HG03159 (cell line): ENCODE results near the gene FOXP1.

Experiments
- ATAC-seq: cut with Tn5 transposase; IDR thresholded peaks from one replicate; pipeline ENCODE4 v1.9.1; 2021; ENCODE audit warnings: mild to moderate bottlenecking, moderate library complexity; ENCODE audit not compliant: unreplicated experiment

FOXP1 gene

DNA sequence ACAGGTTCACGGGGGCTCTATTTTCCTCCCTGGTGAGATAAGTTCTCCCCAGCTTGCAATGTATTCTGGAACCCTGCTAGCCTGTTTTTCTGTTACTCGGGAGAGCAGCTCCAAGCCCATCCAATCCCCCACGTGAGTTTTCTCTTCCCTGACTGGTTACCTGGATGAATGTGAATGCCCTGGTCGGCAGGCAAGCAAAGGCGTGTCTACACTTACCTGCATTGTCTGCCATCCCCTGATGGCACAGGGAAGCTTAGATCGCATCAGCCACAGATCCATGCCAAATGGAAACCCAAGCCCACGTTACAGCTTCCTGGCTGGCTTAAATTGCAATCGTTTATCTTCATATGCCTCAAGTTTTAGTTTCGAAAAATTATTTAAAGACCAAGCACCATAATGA, 149.9 kb downstream of the FOXP1 start:
- no peak for ATAC-seq

DNA sequence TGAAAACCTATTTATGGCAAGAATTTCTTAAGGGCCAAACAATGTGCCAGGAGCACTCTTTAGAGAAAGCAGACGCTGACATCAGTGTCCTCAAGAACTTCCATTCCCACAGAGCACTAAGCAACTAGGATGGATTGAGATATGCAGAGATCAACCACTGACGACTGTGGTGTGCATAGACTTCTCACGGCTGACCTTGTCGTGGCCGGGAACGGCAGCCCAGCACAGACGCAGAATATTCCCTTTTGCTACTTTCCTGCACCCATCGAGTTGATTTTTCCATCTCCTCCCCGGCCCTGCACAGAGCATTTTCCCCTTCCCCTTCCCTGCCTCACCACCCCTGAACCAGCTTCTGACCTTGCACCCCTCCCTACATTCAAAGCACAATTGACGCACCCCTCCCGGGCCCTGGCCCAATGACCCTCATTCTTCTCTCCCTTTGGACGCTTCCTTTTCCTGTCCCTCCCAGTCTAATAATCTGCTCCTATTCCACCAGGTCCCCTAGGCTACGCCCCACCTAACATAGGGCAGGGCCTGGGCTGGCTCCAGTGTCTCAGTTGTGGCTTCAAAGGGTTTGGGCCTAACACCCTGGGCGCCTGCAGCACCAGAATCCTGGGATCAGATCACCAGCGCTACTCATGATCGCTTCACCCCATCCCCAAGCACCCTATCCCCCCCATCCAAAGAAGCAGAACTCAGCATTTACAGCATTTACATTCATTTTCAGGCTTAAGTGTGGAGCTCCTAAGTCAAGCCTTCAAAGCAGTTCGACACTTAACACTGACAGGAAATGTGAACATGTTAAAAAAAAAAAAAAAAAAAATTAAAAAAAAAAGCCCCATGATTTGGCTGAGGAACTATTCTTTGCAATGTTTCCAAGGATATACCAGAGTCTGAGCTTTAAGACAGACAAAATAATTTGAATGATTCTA, 151.2 kb downstream of the FOXP1 start:
- ATAC-seq = no peak

- ATAC-seq = no peak
Observed at GRCh38 chr3:71430941-71431552, 152.5 kb downstream of the FOXP1 start.

DNA sequence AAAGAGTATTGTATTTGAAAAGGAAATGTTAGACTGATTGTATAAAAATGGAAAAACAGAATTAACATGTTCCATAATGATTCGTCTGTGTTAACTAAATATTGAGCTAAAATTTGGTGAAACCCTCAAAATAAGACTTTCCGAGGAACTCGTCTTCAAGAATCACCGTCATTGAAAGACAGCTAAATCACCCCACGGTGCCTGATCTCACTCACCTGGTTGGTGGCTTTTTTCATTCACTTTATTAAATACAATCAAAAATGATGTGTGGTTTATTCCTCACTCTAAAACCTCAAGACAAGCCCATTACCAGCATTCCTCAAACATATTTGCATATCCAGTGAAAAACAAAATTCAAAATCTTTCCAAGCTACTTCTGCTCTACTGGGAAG, 153.9 kb downstream of the FOXP1 start:
- no peak for ATAC-seq

GRCh38 chr3:71428841-71429596, 154.5 kb downstream of the FOXP1 start:
- no peak for ATAC-seq

- ATAC-seq = no peak
Observed at GRCh38 chr3:71425491-71426071, 157.9 kb downstream of the FOXP1 start.

DNA sequence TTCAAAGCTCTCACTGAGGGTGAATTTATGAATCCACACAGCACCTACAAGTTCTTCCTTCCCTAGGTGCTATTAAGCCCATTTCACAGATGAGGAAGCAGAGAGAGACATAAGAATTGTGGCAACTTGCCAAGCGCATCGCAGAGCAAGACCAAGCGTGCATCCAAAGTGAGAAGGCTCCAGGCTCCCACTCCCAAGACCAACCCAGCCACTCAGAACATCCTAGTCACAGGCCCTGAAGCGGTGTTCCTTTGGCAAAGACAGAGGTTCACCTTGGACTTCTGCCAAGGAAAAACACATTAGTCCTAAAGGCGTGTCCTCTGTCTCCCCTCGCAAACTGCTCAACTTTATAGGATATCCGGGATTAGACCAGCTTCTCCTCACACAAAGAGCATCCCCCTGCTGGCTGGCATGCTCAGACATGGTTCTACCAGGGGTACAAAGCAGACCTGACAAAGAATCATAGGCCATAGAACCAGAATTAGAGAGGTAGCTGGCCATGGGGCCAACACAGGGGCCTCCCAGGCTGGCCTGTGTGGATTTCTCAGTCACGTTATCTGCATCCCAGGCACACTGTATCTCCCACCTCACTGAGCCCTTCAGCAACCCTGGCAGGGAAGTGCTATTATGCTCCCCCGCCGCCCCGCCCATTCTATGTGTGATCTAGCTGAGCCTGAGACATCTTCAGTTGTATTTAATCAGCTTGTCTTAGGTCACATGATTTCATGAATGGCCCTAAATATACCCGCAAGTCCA, 160.2 kb downstream of the FOXP1 start:
- ATAC-seq = no peak

- peak; percentile 91 for ATAC-seq
Observed at GRCh38 chr3:71421820-71422566, 161.5 kb downstream of the FOXP1 start.

- ATAC-seq = peak; percentile 51
Observed at GRCh38 chr3:71421475-71421819, 162.1 kb downstream of the FOXP1 start.

- ATAC-seq = no peak
Observed at GRCh38 chr3:71419369-71419768, 164.2 kb downstream of the FOXP1 start.

- ATAC-seq = no peak
Observed at GRCh38 chr3:71417791-71418190, 165.7 kb downstream of the FOXP1 start.

DNA sequence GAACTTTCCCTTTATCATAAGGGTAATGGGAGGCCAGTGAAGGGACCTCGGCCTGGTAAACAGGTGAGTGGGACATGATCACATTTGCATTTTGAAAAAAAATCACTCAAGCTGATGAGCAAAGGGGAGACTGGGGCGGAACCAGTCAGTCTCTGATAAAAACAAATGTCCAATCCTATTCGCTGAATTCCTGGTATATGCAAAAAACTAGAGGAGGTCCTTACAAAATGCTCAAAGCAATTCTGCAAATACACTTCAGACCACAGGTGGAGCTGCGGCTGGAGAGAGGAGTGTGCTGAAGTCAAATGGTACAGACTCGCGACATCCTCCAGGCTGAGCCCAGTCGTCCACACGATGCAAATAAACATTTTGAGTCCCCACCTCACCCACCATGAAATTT, 166.7 kb downstream of the FOXP1 start:
- ATAC-seq = no peak

DNA sequence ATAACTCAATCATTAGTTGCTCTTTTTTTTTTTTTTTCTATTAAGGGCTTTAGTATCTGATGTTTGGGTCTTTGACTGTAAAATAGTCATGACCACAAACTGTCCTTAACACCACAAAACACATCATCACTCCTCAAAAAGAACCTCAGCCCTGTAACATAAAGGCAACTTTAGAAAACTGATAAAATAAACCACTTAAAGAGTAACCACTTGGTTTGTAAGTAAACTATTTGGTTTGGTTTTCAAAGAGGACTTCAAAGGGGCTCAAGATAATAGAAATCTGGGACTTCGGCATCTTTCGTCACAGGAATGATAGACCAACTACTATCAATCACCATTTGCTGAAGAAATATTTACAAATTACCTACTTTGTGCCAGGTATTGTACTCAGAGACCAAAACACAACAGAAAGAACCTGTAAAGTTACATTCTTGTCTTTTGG, 167.8 kb downstream of the FOXP1 start:
- ATAC-seq = no peak

DNA sequence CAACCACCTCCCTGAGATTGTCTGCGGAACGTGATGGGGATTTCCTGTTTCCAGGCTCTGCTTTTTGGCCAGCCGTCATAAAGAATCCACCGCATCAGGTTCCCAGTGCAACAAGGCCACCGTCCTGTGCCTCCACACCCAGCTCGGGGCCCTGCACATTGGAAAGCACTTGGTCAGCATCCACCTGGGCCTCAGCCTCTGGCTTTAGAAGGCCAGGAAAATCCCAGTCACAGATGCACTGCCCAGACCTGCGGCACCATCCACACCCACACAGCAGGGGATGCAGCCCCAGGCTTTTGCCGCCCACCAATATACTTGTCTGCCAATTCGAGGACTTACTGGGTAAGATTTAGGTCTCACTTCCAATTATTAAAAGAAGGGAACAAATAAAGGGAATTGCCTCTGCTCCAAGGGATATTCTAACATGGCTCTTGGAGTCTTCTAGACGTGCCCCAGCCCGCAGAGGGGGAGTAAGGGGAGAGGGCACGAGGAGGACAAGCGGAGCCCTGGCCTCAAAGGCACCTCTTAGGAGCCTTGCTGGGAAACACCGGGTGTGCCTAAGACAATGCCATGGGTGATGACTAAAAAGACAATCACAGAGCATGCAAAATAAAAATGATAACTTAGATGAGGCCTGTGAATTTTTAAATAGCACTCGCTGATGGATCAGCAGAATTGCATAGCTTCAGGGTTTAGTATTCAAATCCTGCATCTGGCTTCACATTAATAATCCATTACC, 169.2 kb downstream of the FOXP1 start:
- no peak for ATAC-seq

- no peak for ATAC-seq
Observed at GRCh38 chr3:71413572-71413971, 170.0 kb downstream of the FOXP1 start.

- no peak for ATAC-seq
Observed at GRCh38 chr3:71409352-71409751, 174.2 kb downstream of the FOXP1 start.

DNA sequence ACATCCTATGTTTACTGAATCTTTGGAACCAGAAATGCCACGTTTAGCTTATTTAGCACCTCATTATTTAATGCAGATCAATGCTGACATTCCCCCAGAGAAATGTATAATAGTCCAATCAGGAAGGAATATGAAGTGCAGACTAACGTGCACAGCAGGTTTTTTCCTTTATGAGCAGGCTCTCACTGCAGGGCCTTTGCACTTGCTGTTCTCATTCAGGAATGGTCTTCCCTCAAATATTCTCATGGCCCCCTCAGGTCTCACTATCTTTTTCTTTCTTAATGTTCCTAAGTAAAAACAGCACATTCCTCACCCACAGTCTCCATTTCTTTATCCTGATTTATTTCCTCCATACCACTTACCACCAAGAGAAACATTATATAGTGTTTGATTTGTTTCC, 174.6 kb downstream of the FOXP1 start:
- ATAC-seq = no peak

- ATAC-seq = no peak
Observed at GRCh38 chr3:71407823-71408222, 175.7 kb downstream of the FOXP1 start.
